SW480 (cell line): ENCODE measurements around the gene TSPAN13.

Experiments used
- DNase-seq: peaks from one replicate; pipeline ENCODE4 v3.0.0-alpha.2; 2016; ENCODE audit warnings: low spot score

The TSPAN13 gene

DNA sequence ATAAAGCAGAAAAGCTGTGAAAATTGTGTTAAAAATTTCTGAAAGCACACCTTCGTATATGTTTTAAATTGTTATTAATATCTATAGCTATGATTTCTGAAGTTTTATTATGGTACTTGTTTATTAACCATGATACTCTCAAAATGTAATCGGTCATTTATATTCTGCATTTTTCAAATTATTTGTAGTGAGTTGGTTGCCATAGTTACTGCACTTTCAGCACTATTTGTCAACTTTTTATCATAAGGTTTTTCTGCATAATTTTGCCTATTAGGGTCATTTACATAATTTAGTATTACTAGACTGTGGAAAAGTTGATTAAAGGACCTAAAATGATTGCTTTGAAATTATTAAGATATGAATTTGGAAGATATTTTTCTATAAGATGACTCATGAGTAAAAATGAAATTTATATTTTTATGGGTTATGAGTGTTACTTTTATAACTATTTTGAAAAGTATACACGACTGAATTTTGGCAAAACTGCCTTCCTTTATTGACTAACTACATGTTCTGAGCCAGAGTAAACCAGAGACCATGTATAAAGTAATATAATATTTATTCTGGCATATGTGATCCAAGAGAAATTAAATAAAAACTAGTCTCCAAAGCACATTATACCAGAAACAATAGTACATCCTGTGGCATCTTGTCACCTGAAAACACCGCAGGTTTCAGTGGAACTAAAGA lies 59.1 kb downstream of the TSPAN13 start:
- DNase-seq, result no peak

DNA sequence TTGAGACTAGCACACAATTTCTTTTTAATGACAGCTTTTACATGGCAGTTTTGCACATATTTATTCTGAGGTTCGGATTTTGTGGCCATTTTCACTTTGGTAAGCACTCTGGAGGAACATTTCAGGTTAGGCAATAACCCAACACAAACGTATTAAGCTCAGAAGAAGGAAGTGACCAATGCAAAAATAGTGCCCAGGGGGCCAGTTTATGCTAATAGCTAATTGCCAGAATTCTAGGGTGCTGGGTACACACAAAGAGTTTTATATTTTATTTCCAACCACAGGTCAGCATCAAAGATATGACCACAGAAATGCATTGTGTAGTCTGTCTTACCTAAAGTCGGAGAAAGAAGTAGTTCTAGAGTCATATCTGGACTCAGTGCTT lies 59.7 kb downstream of the TSPAN13 start:
- no peak for DNase-seq

DNA sequence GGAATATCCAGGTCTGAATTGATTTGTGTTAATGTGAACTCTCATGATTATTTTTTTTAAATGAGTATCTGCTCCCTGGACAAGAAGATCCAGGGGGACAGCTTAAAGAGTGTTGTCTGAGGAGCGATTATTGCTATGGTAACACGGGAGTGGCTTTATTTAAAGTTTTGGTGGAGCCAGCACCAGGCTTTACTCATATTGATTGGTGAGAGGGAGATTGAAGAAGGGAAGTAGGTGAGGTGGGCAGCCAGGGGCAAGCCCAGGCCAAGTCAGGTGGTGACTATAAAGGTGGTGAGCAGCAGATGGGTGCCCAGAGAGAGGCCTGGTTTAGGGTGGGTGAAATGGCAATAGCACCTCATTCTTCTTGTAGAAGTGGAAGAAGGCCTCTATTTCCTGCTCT lies 61.4 kb downstream of the TSPAN13 start:
- DNase-seq, result no peak

DNA sequence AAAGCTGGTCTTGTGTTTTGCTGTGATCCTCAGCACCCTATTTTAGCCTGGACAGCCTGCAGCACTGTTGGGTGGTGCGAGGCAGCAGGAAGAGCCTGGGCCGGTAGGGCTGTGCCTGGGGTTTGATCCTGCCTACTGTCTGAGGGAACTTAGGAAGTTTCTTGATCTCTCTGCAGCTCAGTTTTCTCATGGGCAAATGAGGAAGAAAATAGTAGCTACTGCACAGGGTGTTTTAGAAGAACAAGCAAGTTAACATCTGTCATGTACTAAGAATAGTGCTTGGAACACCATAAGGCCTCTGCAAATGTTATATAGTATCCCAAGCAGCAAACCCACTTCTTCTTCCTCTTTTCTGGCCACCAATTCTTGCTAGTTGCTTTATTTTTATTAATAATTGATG lies 63.3 kb downstream of the TSPAN13 start:
- no peak for DNase-seq

DNA sequence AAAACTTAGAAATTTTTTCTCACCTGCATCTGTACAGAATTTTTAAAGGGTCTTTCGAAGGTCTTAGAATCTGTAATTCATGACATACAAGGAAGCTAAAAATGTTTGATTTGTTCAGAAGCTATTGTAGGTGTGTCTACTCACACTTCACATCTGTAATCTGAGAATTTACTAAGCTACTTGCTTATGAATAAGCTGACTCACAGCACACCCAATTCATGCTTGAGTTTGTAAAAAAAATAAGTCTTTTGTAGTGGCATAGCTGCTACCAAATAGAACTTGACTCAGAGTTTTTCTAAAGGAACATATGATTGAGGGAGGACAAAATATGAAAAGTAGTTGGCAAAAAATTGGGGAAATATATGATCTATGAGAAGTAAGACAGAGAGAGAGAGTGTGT lies 64.0 kb downstream of the TSPAN13 start:
- DNase-seq, result peak; percentile 25

DNA sequence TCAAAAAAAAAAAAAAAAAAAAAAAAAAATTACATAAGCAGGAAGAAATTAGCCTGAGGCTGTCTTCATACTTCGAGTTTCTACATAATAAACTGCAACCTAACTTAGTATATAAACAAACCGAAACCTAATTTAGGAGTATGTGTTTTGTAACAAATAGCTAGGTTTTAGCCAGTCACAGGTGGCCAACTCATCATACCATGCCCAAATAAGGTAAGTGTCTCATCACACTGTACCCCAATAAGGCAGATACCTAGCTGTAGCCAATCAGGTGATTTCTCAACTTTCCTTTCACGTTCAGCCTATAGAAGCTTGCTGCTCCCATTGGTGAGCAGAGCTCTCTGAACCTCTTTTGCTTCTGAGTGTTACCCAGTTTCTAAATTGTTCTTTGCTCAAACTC lies 65.2 kb downstream of the TSPAN13 start:
- DNase-seq, result no peak

DNA sequence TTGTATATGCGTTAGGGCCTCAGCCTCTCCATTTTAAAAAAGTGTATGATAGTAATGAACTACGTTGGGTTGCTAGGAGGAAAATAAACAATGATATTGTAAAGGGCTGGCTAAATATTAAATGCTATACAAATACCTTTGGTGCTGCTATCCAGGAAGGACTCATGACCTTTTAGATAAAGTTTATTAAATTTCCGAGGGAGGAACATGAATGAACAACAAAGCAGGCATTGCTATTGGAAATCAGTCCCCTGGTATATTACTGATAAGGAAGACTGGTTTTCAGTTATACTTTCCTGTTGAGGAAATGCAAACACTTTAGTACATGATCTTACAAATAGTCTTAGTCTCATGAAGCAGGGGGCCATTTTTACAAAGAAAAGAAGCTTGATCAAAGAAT lies 68.5 kb downstream of the TSPAN13 start:
- DNase-seq, result no peak

DNA sequence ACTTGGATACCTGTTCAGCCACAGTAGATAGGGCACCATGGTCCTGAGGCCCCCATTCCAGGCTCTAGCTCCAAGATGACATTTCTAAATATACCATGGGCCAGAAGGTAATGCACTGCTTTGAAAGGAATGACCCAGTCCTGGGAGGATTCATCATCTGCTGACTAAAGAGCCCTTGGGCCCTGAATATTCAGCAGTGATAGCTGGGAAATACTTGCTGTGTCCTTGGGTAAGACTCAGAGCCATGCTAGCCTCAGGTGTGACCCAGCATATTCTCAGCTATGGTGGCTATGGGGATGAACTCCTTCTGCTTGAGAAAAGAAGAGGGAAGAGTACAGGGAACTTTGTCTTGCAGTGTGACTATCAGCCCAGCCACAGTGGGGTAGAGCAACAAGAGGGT lies 72.5 kb downstream of the TSPAN13 start:
- DNase-seq, result no peak

DNA sequence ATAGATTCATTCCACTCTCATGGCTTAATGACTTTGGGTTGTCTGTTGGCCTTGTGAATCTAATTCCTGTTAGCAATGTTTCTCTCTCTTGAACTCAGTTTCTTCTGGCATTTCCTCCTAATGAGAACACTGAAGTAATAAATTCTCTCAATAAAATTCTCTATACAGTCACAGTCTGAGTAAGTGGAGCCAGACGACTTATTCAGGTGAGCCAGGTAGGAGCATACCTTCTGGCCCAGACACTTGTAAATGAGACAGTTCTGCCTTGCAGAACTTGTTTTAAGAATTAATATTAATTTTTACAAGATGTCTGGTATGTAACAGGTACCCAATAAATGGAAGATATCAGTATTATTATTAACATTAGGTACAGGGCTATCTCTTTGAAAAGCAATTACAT lies 79.8 kb downstream of the TSPAN13 start:
- DNase-seq, result no peak
